ENCODE data around the gene LGALS12. TPM values are rescaled to one million over a fixed set of nuclear protein-coding genes. Genes with fewer than 3 reads are reported as not detected.

LGALS12 gene
- total RNA-seq (2014; rRNA removed; shearing (Covaris generic)): 0.14 TPM in 1 of 2 replicates, not detected in the other

DNA sequence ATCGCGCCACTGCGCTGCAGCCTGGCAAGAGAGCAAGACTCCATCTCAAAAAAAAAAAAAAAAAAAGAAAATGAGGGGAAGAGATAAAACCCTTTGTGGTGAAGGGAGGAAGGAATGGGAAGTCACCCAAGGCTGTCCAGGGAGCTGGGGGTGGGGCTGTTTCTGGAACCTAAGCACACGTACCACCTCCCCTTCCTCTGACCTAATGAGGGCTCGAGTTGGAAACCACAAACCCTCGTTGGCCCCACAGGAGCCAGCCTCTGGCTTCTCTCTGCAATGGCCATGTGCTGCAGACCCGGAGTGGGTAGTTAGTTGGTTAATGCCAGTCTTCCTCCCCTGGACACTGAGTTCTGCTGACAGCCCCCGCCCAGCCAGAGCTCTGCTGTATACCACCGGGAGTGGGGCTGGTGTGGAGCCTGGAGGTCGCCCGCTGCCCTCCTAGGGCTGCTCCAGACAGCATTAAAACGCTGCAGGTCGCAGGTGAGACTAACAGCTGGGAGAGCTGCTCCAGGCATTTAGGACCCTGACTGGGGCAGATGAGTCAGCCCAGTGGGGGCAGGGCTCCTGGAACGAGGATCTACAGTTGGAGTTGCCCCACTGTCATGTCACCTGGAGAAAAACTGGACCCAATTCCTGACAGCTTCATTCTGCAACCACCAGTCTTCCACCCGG, at the start of gene LGALS12:
Gene LGALS12 (plus strand): TSS at position 228 of the 672 bp plus-strand sequence. CDS start 375 bp downstream, at position 603.
- H3K36me3 ChIP-seq: no peaks in the 10 kb centered on the region
- no peak within 1 kb of the TSS for H3K4me3 ChIP-seq
- peak in 1 of 2 experiments; percentile 34 for DNase-seq
- H3K9me3 ChIP-seq (replicated peaks): no peaks in the 10 kb centered on the region
- H3K4me1 ChIP-seq: peaks cover 5% of the 10 kb centered on the region
- no peak within 1 kb of the TSS for H3K27ac ChIP-seq
- H3K27me3 ChIP-seq: no peaks in the 10 kb centered on the region

DNA sequence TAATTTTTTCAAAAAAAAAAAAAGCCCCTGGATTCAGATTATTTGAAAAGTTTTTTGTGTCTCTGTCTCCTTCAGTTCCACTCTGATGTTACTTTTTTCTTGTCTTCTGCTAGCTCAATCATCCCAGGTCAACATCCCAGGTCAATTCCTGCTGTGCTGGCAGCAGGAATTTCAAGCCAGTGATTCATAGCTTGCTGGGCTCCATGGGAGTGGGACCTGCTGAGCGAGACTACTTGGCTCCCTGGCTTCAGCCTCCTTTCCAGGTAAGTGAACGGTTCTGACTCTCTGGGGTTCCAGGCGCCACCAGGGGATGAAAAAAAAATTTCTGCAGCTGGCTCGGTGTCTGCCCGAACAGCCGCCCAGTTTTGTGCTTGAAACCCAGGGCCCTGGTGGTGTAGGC, 46.3 kb upstream of the LGALS12 start:
- no peak for DNase-seq
- H3K4me1 ChIP-seq: no peaks in the 10 kb centered on the region
- H3K36me3 ChIP-seq: no peaks in the 10 kb centered on the region
- no peak overlapping the region for H3K27ac ChIP-seq
- no peaks in the 10 kb centered on the region for H3K9me3 ChIP-seq (replicated peaks)
- H3K4me3 ChIP-seq: no peak overlapping the region
- H3K27me3 ChIP-seq: peaks cover 3% of the 10 kb centered on the region; the same call in 1 of the 2 replicates

GRCh38 chr11:63462137-63462536, 43.7 kb upstream of the LGALS12 start:
- H3K27ac ChIP-seq: no peak overlapping the region
- peaks cover 3% of the 10 kb centered on the region; the same call in 1 of the 2 replicates for H3K27me3 ChIP-seq
- no peaks in the 10 kb centered on the region for H3K36me3 ChIP-seq
- no peak overlapping the region for H3K4me3 ChIP-seq
- H3K4me1 ChIP-seq: no peaks in the 10 kb centered on the region
- DNase-seq: no peak
- H3K9me3 ChIP-seq (replicated peaks): no peaks in the 10 kb centered on the region

DNA sequence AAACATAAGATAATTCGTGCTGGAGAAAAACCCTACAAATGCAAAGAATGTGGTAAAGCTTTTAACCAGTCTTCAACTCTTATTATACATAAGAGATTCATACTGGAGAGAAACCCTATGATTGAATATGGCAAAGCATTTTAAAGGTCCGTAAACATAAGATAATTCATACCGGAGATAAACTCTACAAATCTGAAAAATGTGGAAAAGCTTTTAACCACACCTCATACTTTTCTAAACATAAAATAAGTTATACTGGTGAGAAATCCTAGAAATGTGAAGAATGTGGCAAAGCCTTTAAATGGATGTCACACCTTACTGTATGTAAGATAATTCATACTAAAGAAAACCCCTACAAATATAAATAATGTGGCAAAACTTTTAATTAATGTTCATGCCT, 35.6 kb upstream of the LGALS12 start:
- H3K36me3 ChIP-seq: no peaks in the 10 kb centered on the region
- no peaks in the 10 kb centered on the region for H3K4me1 ChIP-seq
- no peaks in the 10 kb centered on the region for H3K9me3 ChIP-seq (replicated peaks)
- no peaks in the 10 kb centered on the region for H3K27me3 ChIP-seq
- no peak for DNase-seq
- H3K27ac ChIP-seq: no peak overlapping the region
- no peak overlapping the region for H3K4me3 ChIP-seq

DNA sequence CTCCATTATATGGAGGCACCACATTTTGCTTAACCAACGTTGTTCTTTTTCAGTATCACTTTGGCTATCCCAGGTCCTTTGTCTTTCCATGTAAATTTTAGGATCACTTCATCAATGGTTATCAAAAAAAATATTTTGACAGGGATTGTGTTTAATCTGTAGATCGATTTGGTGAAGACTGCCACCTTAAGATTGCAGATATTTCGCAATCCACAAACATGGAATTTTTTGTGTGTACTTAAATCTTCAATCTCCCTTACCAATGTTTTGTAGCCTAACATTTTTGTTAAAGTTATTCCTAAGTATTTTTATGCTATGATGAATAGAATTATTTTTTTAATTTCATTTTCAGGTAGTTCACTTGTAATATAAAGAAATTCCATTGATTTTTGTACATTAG, 33.5 kb upstream of the LGALS12 start:
- H3K36me3 ChIP-seq: no peaks in the 10 kb centered on the region
- H3K4me3 ChIP-seq: no peak overlapping the region
- H3K27ac ChIP-seq: no peak overlapping the region
- DNase-seq: no peak
- no peaks in the 10 kb centered on the region for H3K27me3 ChIP-seq
- no peaks in the 10 kb centered on the region for H3K9me3 ChIP-seq (replicated peaks)
- H3K4me1 ChIP-seq: no peaks in the 10 kb centered on the region

DNA sequence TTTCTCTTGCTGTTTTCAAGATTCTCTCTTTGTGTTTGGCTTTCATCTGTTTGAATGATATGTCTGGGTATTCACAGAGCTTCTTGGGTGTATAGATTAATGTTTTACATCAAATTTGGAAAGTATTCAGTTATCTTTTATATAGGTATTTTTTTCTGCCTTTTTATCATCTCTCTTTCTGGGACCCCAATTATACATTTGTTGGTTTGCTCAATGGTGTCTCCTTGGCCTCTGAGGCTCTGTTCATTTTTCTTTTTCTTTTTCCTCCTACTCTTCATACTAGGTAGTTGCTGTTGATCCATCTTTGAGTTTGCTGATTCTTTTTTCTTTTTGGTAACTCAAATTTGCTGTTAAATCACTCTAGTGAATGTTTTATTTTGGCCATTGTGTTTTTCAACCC, 29.3 kb upstream of the LGALS12 start:
- no peaks in the 10 kb centered on the region for H3K36me3 ChIP-seq
- no peaks in the 10 kb centered on the region for H3K9me3 ChIP-seq (replicated peaks)
- H3K4me3 ChIP-seq: no peak overlapping the region
- DNase-seq: no peak
- H3K27me3 ChIP-seq: no peaks in the 10 kb centered on the region
- no peaks in the 10 kb centered on the region for H3K4me1 ChIP-seq
- H3K27ac ChIP-seq: no peak overlapping the region

DNA sequence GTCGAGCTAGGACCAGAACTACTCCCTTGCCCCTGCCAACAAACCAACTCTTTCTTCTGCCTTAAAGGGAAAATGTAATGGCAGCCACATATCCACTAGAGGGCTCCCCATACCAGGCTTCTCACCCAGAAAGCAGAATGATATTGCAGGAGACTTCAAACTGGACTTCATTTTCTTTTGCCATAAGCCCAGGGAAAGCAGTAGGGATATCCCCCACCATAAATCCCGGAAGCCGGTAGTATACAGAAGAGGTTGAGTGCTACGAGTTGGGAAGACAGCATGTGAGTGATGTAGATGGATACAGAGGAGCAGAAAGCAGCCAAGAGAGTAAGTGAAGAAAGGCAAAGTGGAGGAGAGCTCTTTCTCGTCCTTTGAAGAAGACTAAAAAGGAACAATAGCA, 27.0 kb upstream of the LGALS12 start:
- DNase-seq: peak; percentile 56 to 83
- no peak overlapping the region for H3K4me3 ChIP-seq
- no peaks in the 10 kb centered on the region for H3K36me3 ChIP-seq
- no peaks in the 10 kb centered on the region for H3K27me3 ChIP-seq
- no peaks in the 10 kb centered on the region for H3K9me3 ChIP-seq (replicated peaks)
- no peaks in the 10 kb centered on the region for H3K4me1 ChIP-seq
- H3K27ac ChIP-seq: no peak overlapping the region

GRCh38 chr11:63480039-63480438, 25.8 kb upstream of the LGALS12 start:
- Histone ChIP-seq H3K4me3 (no peak overlapping the region), H3K9me3 (replicated peaks) (0 out of 2 replicates have a peak, but pooled peaks cover under 1% of the 10 kb centered on the region), H3K36me3 (no peaks in the 10 kb centered on the region), H3K27me3 (no peaks in the 10 kb centered on the region), H3K27ac (no peak overlapping the region), H3K4me1 (no peaks in the 10 kb centered on the region)
- DNase-seq: no peak

- Histone ChIP-seq H3K4me1 (peaks cover 12% of the 10 kb centered on the region), H3K36me3 (no peaks in the 10 kb centered on the region), H3K9me3 (replicated peaks) (peaks cover 9% of the 10 kb centered on the region; the same call in 1 of the 2 replicates), H3K4me3 (no peak overlapping the region), H3K27ac (no peak overlapping the region), H3K27me3 (no peaks in the 10 kb centered on the region)
- no peak for DNase-seq
Measured at GRCh38 chr11:63485777-63486176, 20.1 kb upstream of the LGALS12 start.

DNA sequence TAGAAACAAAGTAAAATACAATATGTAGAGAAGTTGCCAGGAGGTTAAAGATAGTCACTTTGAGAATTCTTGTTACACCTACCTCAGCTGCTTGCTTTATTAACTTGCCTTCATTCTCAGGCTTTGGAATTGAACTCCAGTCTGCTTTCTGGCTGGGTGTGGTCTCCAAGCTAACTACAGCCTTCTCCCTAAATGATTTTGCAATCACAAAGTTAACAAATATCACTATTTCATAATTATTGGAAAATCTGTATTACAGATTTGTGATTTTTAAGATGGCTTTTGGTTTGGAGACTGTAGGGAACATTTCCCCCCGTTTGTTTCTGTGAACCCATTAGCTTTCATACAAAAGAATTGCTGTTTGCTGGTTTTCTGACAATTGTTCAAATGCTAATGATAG, 17.1 kb upstream of the LGALS12 start:
- Histone ChIP-seq H3K36me3 (no peaks in the 10 kb centered on the region), H3K27me3 (no peaks in the 10 kb centered on the region), H3K27ac (no peak overlapping the region), H3K4me1 (peaks cover 12% of the 10 kb centered on the region), H3K4me3 (no peak overlapping the region), H3K9me3 (replicated peaks) (peaks cover 9% of the 10 kb centered on the region; the same call in 1 of the 2 replicates)
- DNase-seq: no peak

DNA sequence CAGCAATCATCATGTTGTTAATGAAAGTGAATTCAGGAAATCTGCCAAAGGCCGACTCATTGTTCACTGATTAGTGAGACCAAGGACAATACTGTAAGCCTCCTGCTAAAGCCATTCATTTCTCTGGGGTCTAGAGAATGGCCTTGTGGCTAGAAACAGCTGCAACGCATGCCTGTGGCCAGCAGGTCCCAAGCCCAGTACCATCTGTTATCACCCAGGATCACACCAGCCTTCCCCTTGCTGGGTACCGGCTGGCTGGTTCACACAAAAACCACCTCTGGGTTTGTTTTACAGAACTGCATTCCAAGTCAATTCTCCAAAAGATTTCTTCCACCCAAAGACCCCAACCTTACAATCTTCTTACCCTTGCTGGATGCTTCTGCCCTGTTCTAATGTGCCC, 16.0 kb upstream of the LGALS12 start:
- Histone ChIP-seq H3K4me3 (no peak overlapping the region), H3K27ac (peak overlapping the region; percentile 57), H3K36me3 (no peaks in the 10 kb centered on the region), H3K9me3 (replicated peaks) (peaks cover 9% of the 10 kb centered on the region; the same call in 1 of the 2 replicates), H3K4me1 (peaks cover 17% of the 10 kb centered on the region), H3K27me3 (no peaks in the 10 kb centered on the region)
- peak; percentile 83 to 91 for DNase-seq

DNA sequence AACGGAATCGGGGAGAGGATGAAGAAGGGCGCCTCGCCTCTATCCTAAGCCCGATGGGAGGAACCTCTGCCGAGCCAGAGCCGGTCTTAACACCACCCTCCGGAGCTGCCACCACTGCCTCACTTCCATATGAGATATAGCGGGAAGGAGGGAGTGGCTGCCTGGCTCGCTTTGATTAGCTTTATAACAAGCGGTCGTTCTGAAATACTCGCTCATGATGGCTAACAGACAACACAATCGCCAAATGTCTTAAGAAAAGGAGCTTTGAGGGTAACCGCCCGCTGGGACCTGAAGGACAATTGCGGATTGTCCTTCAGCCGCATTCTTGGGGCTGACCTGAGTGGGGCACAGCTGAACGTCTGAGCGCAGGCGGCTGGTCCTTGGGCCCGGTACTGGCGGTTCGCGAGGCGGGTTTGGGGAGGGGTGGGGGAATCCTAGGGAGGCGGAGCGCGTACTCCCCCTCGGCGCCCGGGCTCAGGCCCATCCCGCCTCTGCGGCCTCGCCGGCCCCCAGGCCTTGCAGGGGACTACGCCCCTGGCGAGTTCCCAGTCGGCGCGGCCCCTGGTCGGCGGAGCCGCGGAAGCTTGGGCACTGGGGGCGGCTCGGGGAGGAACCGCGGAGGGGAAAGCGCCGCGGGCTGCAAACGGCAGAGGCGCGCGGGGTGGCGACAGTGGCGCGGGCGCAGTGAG, 15.2 kb upstream of the LGALS12 start, which contains the start of gene PLAAT5:
Gene PLAAT5 (minus strand): TSS at position 617 of the 689 bp plus-strand sequence. CDS start 133 bp downstream, at position 484.
- no peak within 1 kb of the TSS for H3K4me3 ChIP-seq
- H3K9me3 ChIP-seq (replicated peaks): peaks cover 4% of the 10 kb centered on the region; the same call in 1 of the 2 replicates
- DNase-seq: no peak
- no peaks in the 10 kb centered on the region for H3K27me3 ChIP-seq
- no peaks in the 10 kb centered on the region for H3K36me3 ChIP-seq
- peak within 1 kb of the TSS; percentile 57; the same call in 1 of the 2 replicates for H3K27ac ChIP-seq
- H3K4me1 ChIP-seq: peaks cover 23% of the 10 kb centered on the region

DNA sequence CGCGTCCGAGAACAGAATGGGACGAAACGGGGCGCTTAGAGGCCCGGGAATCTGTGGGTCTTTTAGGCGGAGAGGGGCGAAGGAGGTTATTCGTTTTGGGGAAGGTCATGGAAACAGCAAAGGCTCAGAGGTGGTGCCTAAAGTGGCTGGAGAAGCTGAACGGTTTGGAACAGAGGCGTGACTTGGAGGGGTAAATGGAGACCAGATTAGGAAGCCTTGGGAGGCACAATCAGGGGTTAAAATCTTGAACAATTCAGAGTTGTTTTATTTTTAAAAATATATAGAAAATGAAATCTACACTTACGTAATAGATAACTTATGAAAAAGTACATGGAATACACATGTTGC, 14.7 kb upstream of the LGALS12 start:
- Histone ChIP-seq H3K27ac (no peak overlapping the region), H3K4me3 (no peak overlapping the region), H3K4me1 (peaks cover 23% of the 10 kb centered on the region), H3K27me3 (no peaks in the 10 kb centered on the region), H3K36me3 (no peaks in the 10 kb centered on the region), H3K9me3 (replicated peaks) (no peaks in the 10 kb centered on the region)
- no peak for DNase-seq

GRCh38 chr11:63491636-63492372, 14.1 kb upstream of the LGALS12 start:
- H3K4me3 ChIP-seq: no peak overlapping the region

DNA sequence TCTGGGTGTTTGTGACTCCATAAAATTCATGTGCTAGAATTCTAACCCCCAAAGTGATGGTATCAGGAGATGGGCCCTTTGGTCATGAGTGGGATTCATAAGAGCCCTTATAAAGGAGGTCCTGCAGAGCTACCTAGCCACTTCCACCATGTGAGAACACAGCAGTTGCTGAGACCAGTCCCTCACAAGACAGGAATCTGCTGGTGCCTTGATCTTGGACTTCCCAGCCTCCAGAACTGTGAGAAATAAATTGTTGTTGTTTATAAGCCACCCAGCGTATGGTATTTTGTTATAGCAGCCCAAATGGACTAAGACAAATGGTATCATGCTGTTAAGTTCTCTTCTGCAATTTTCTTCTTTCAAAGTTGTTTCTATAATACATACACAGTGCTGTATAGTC, 13.4 kb upstream of the LGALS12 start:
- Histone ChIP-seq H3K9me3 (replicated peaks) (peaks cover 3% of the 10 kb centered on the region; the same call in 1 of the 2 replicates), H3K27me3 (no peaks in the 10 kb centered on the region), H3K4me3 (no peak overlapping the region), H3K27ac (no peak overlapping the region), H3K36me3 (no peaks in the 10 kb centered on the region), H3K4me1 (peaks cover 23% of the 10 kb centered on the region)
- no peak for DNase-seq

More at GRCh38 chr11:63491636-63492372, 14.1 kb upstream of the LGALS12 start:
- H3K9me3 ChIP-seq (replicated peaks): no peaks in the 10 kb centered on the region
- H3K4me1 ChIP-seq: peaks cover 23% of the 10 kb centered on the region
- H3K27ac ChIP-seq: no peak overlapping the region
- peak in 1 of 2 experiments; percentile 22 for DNase-seq
- no peaks in the 10 kb centered on the region for H3K36me3 ChIP-seq
- no peaks in the 10 kb centered on the region for H3K27me3 ChIP-seq

Measured in SJCRH30 (cell line).